C4-2B (cell line): Measurements from ENCODE around the gene CAMTA1.

Experiments
- CTCF ChIP-seq: fragments of 450-650 bp; conservative IDR thresholded peaks from 2 replicates; pipeline ENCODE4 v1.5.1; 2017; ENCODE audit warnings: mild to moderate bottlenecking
- ZFX ChIP-seq: fragments of 450-650 bp; IDR thresholded peaks from 2 replicates; pipeline ENCODE4 v1.6.1; 2017

GRCh38 chr1:6820899-6821298 is 35.6 kb downstream of the CAMTA1 start:
- no peak for TF ChIP-seq CTCF
- TF ChIP-seq ZFX = no peak
